Muscle layer of duodenum (tissue), 2 donors: ENCODE data around the gene APBB1.

Experiments
- H3K27ac ChIP-seq: one replicate; pipeline ENCODE4 v1.7.0; 2013; ENCODE audit warnings: mild to moderate bottlenecking, low read length
- H3K27me3 ChIP-seq: one replicate; pipeline ENCODE4 v1.7.0; 2013; ENCODE audit warnings: low read depth, mild to moderate bottlenecking, control low read depth, low read length
- H3K36me3 ChIP-seq, 2 donors: one replicate each; pipeline ENCODE4 v1.7.0; 2013; ENCODE audit warnings: low read length in 2 of 2, control low read depth in 1 of 2, mild to moderate bottlenecking in 1 of 2; ENCODE audit not compliant: insufficient read depth in 2 of 2, control insufficient read depth in 1 of 2
- H3K4me1 ChIP-seq, 2 donors: one replicate each; pipeline ENCODE4 v1.7.0; 2013; ENCODE audit warnings: low read length in 2 of 2, mild to moderate bottlenecking in 2 of 2, control low read depth in 1 of 2, moderate library complexity in 1 of 2; ENCODE audit not compliant: insufficient read depth in 2 of 2, control insufficient read depth in 1 of 2
- H3K4me3 ChIP-seq, 2 donors: one replicate each; pipeline ENCODE4 v1.7.0; 2013; ENCODE audit warnings: low read length in 2 of 2, low read depth in 1 of 2, mild to moderate bottlenecking in 1 of 2
- H3K9me3 ChIP-seq, 2 donors: one replicate each; pipeline ENCODE4 v1.7.0; 2013; ENCODE audit warnings: low read length in 2 of 2, control low read depth in 1 of 2, mild to moderate bottlenecking in 1 of 2; ENCODE audit not compliant: control insufficient read depth in 1 of 2
- donor health status: healthy.

APBB1 gene

GRCh38 chr11:6419009-6419631 lies at the start of gene APBB1:
TSS of gene APBB1 (minus strand) at chr11:6419094. CDS start at chr11:6411347, 7,747 bp downstream.
- Histone ChIP-seq H3K36me3 (no peaks in the 10 kb centered on the region), H3K4me1 (peaks cover 10 to 25% of the 10 kb centered on the region in 2 donors), H3K4me3 (peak within 1 kb of the TSS; percentile 83 to 85), H3K9me3 (no peaks in the 10 kb centered on the region), H3K27me3 (no peaks in the 10 kb centered on the region), H3K27ac (peak within 1 kb of the TSS; percentile 75)

GRCh38 chr11:6459099-6459450 lies 40.2 kb upstream of the APBB1 start:
- Histone ChIP-seq H3K27ac (no peak overlapping the region), H3K9me3 (no peaks in the 10 kb centered on the region), H3K36me3 (peaks cover 50 to 66% of the 10 kb centered on the region in 2 donors), H3K4me1 (no peaks in the 10 kb centered on the region), H3K4me3 (no peak overlapping the region), H3K27me3 (no peaks in the 10 kb centered on the region)

DNA sequence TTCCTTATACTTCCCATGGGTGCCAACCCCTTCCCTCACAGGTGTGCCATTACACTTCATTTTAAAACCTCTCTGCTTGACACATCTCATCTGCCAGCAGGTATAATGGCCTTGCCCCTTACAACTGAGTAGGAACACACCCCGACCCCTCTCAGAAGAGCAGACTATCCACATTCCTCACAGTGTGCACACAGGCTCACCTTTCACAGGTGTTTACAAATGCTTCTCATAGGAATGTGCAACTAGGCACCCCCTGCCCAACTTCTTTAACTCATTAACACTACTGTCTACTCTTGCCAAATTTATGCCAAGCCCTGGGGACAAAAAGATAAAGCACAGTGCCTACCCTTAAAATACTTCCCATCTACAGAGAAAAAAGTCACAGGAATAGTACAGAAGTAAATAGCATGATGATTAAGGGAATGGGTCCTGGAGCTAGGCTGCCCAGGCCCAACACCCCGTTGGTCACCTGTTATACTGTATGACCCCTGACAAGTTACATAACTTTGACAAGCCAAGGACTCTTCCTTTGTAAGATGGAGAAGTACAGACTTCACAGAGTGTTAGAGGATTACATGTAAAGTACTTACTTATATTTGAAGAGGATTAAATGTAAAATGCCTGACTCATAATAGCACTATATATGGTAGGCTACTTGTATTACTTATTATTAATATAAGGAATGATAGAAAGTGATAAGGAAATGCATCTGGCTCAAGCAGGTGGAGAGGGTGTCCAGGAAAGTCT lies 39.6 kb upstream of the APBB1 start:
- Histone ChIP-seq H3K36me3 (peaks cover 44 to 64% of the 10 kb centered on the region in 2 donors), H3K4me1 (no peaks in the 10 kb centered on the region), H3K4me3 (no peak overlapping the region), H3K9me3 (no peaks in the 10 kb centered on the region), H3K27me3 (no peaks in the 10 kb centered on the region), H3K27ac (no peak overlapping the region)

DNA sequence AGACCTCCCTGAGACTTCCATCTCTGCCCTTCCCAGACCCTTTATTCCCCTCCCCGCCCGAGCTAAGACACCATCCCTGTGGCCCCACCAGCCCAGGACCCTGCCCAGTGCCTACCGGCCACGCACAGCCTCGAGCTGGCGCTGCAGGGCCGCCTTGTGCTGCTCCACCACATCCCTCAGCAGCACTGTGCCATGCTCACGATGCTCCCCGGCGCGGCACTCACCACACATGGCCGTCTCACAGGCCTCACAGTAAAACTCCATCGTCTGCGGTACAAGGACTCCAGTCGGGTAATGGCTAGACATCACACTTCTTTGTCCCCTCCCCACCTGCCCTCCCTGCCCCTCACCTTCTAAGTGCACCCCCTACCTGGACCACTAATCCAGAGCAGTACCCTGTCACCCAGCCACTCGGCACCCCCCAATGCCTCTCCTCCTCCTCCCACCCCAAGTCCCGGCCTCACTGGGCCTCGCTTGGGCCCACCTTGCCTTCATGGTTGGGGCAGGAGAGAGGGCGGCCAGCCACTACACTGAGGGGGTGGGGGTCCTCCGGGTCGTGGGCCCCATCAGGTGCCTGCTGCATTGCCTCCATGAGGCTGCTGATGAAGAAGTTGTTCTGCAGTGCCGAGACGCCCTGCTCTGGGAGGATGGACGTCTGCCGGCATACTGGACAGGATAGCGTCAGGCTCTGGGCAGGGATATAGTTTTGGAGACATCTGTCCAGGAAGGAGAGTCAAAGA lies 38.9 kb upstream of the APBB1 start:
- Histone ChIP-seq H3K27ac (no peak overlapping the region), H3K4me3 (no peak overlapping the region), H3K4me1 (no peaks in the 10 kb centered on the region), H3K27me3 (no peaks in the 10 kb centered on the region), H3K36me3 (peaks cover 41 to 68% of the 10 kb centered on the region in 2 donors), H3K9me3 (no peaks in the 10 kb centered on the region)

- no peak overlapping the region for H3K4me3 ChIP-seq
- peaks cover 48 to 76% of the 10 kb centered on the region in 2 donors for H3K36me3 ChIP-seq
- no peaks in the 10 kb centered on the region for H3K4me1 ChIP-seq
- H3K27ac ChIP-seq, result no peak overlapping the region
- no peaks in the 10 kb centered on the region for H3K9me3 ChIP-seq
- H3K27me3 ChIP-seq, result no peaks in the 10 kb centered on the region
Observed at GRCh38 chr11:6456361-6457073, 37.6 kb upstream of the APBB1 start.

- Histone ChIP-seq H3K9me3 (no peaks in the 10 kb centered on the region), H3K27me3 (no peaks in the 10 kb centered on the region), H3K4me1 (no peaks in the 10 kb centered on the region), H3K27ac (no peak overlapping the region), H3K4me3 (no peak overlapping the region), H3K36me3 (peaks cover 57 to 90% of the 10 kb centered on the region in 2 donors)
Observed at GRCh38 chr11:6455070-6455469, 36.2 kb upstream of the APBB1 start.

GRCh38 chr11:6453152-6453551 lies 34.3 kb upstream of the APBB1 start:
- no peaks in the 10 kb centered on the region for H3K9me3 ChIP-seq
- H3K4me3 ChIP-seq, result no peak overlapping the region
- H3K27ac ChIP-seq, result no peak overlapping the region
- H3K27me3 ChIP-seq, result no peaks in the 10 kb centered on the region
- no peaks in the 10 kb centered on the region for H3K4me1 ChIP-seq
- peaks cover 55 to 88% of the 10 kb centered on the region in 2 donors for H3K36me3 ChIP-seq

DNA sequence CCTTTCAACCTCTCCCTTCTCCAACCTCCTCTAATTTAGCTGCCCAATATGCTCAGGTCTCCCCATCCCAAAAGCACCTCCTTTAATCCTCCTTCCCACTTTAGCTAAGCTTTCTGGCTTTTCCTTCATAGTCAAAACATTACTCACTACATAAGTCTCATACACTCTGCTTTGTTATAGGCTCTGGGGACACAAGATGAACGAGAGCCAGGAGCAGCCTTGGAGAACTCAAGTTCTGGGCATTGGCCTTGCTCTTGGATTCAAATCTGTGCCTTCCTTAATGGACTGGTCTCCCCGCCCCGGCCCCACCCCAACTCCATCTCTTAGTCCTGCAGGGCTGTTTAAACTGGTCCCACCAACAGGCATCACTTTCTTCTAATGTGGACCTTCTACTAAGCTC lies 33.3 kb upstream of the APBB1 start:
- Histone ChIP-seq H3K36me3 (peaks cover 52 to 79% of the 10 kb centered on the region in 2 donors), H3K9me3 (no peaks in the 10 kb centered on the region), H3K27me3 (no peaks in the 10 kb centered on the region), H3K4me1 (no peaks in the 10 kb centered on the region), H3K4me3 (no peak overlapping the region), H3K27ac (no peak overlapping the region)

DNA sequence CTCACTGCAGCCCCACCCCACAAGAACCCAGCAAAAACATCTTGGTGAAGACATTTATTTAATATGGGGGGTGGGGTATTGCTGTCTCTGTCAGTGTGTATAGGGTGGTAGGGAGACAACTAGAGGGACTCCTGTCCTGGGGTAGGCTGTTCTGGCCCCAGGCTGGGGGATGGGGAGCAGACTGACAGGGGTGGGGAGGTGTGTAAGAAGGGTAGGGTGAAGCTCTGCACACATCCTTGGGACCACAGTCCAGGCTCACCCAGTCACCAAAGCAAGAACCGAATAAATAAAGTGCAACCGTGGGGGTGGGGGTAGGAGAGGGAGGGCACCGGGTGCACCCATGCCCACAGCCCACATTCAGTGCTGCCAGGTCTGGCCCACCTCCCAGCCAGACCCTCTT lies 29.7 kb upstream of the APBB1 start:
- Histone ChIP-seq H3K9me3 (no peaks in the 10 kb centered on the region), H3K27ac (no peak overlapping the region), H3K36me3 (peaks cover 29 to 46% of the 10 kb centered on the region in 2 donors), H3K27me3 (no peaks in the 10 kb centered on the region), H3K4me1 (no peaks in the 10 kb centered on the region), H3K4me3 (no peak overlapping the region)

GRCh38 chr11:6443269-6444003 lies 24.5 kb upstream of the APBB1 start:
- Histone ChIP-seq H3K27me3 (no peaks in the 10 kb centered on the region), H3K4me1 (no peaks in the 10 kb centered on the region), H3K9me3 (no peaks in the 10 kb centered on the region), H3K36me3 (peaks cover 0 to under 1% of the 10 kb centered on the region in 2 donors), H3K27ac (no peak overlapping the region), H3K4me3 (no peak overlapping the region)
